Thoracic aorta (tissue), 2 donors: ENCODE measurements around the gene MED25. TPM values are rescaled to one million over a fixed set of nuclear protein-coding genes. Genes with fewer than 3 reads are reported as not detected.

Experiments
- ATAC-seq: fragments of 150-250 bp; one replicate; pipeline ENCODE4 v1.8.0; 2017; ENCODE audit warnings: low read depth; ENCODE audit not compliant: insufficient number of reproducible peaks, low FRiP score
- DNase-seq: peaks from one replicate; pipeline ENCODE4 v3.0.0-alpha.2; 2020; ENCODE audit warnings: low spot score
- H3K27ac ChIP-seq, 2 donors: fragments of 200-600 bp; sonication (generic); 1 replicate in 1 of 2; 2 replicates in 1 of 2; pipeline ENCODE4 v1.5.1; 2016; ENCODE audit warnings: mild to moderate bottlenecking in 2 of 2, moderate library complexity in 2 of 2
- H3K27me3 ChIP-seq: fragments of 200-600 bp; sonication (generic); replicated peaks from 2 replicates; pipeline ENCODE4 v1.6.0; 2016; ENCODE audit warnings: mild to moderate bottlenecking; ENCODE audit not compliant: insufficient read depth
- H3K36me3 ChIP-seq: fragments of 200-600 bp; sonication (generic); one replicate; pipeline ENCODE4 v1.5.1; 2016
- H3K4me1 ChIP-seq, 2 donors: fragments of 200-600 bp; sonication (generic); 1 replicate in 1 of 2; 2 replicates in 1 of 2; pipeline versions ENCODE4 v1.5.1 to v1.6.0; 2016; ENCODE audit warnings: low read depth in 2 of 2, mild to moderate bottlenecking in 1 of 2; ENCODE audit not compliant: control insufficient read depth in 1 of 2
- H3K4me3 ChIP-seq: fragments of 200-600 bp; sonication (generic); 2 replicates; pipeline ENCODE4 v1.5.1; 2016; ENCODE audit warnings: mild to moderate bottlenecking
- H3K9me3 ChIP-seq: fragments of 200-600 bp; sonication (generic); 2 replicates; pipeline ENCODE4 v1.5.1; 2016
- total RNA-seq, 2 donors: library from RNA; depleted of rRNA; stranded (reverse); fragments of >200 nt; gene quantifications; one replicate each; pipeline versions ENCODE4 v1.1.0 to v1.2.3, GENCODE V29; 2016
- TF ChIP-seq, protein P1 (sequence below): fragments of 200-600 bp; sonication (generic); IDR thresholded peaks from one replicate; pipeline ENCODE4 v1.5.1; 2019; ENCODE audit warnings: antibody characterized with exemption

Gene MED25
- total RNA-seq, 2 donors from 2014 or later: 29.8 to 37.0 TPM

GRCh38 chr19:49806620-49806959, 11.5 kb upstream of the MED25 start:
- DNase-seq (no peak), ATAC-seq (no peak)
- Histone ChIP-seq H3K27ac (no peak overlapping the region), H3K9me3 (no peaks in the 10 kb centered on the region), H3K36me3 (peaks cover 20% of the 10 kb centered on the region), H3K4me1 (peaks cover 5 to 24% of the 10 kb centered on the region in 2 donors), H3K4me3 (no peak overlapping the region), H3K27me3 (no peaks in the 10 kb centered on the region)
- TF ChIP-seq, protein P1, sequence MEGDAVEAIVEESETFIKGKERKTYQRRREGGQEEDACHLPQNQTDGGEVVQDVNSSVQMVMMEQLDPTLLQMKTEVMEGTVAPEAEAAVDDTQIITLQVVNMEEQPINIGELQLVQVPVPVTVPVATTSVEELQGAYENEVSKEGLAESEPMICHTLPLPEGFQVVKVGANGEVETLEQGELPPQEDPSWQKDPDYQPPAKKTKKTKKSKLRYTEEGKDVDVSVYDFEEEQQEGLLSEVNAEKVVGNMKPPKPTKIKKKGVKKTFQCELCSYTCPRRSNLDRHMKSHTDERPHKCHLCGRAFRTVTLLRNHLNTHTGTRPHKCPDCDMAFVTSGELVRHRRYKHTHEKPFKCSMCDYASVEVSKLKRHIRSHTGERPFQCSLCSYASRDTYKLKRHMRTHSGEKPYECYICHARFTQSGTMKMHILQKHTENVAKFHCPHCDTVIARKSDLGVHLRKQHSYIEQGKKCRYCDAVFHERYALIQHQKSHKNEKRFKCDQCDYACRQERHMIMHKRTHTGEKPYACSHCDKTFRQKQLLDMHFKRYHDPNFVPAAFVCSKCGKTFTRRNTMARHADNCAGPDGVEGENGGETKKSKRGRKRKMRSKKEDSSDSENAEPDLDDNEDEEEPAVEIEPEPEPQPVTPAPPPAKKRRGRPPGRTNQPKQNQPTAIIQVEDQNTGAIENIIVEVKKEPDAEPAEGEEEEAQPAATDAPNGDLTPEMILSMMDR: no peak

DNA sequence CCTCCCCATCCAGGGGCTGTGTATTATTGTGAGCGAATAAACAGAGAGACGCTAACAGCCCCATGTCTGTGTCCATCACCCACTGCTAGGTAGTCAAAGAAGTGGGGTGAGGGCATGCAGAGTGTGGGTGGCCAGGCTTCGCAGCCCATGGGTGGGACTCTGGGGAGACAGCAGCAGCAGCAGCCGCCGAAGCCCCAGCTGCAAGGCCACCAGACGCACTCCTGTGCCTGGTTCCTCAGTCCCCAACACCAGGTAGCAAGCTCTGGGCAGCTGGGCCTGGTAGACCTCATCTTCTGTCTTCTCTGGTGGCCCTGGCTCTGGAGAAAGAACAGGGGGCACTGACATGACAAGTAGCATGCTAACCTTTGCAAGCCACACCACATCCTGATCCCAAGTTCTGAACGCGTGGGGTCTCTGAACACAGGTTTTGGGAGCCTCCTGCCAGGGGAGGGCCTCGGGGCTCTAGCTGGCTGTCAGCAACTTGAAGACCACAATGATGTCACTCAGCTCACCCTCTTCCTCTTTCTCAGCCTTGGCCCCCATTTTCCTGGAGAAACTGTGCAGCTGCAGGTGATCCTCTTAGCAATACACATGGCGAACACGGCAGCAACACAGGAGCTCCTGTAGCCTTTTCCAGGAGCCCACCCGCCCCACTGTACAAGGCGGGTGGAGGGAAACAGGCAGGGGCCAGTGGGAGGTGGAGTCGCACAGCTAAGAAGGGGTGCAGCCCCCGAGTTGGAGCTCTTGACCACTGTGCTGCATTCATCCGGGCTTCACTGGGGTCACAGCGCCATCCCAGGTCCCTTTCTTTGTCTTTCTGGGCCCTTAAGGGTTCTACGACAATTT, 10.8 kb upstream of the MED25 start:
- DNase-seq: no peak
- Histone ChIP-seq H3K36me3 (peaks cover 20% of the 10 kb centered on the region), H3K27ac (no peak overlapping the region), H3K4me3 (no peak overlapping the region), H3K9me3 (no peaks in the 10 kb centered on the region), H3K27me3 (no peaks in the 10 kb centered on the region), H3K4me1 (peaks cover 5 to 17% of the 10 kb centered on the region in 2 donors)
- TF ChIP-seq, protein P1: no peak
- no peak for ATAC-seq

GRCh38 chr19:49807904-49808675, 10.0 kb upstream of the MED25 start:
- H3K4me1 ChIP-seq: peaks cover 8 to 25% of the 10 kb centered on the region in 2 donors
- ATAC-seq: no peak
- peak overlapping the region; percentile 95 for H3K4me3 ChIP-seq

DNA sequence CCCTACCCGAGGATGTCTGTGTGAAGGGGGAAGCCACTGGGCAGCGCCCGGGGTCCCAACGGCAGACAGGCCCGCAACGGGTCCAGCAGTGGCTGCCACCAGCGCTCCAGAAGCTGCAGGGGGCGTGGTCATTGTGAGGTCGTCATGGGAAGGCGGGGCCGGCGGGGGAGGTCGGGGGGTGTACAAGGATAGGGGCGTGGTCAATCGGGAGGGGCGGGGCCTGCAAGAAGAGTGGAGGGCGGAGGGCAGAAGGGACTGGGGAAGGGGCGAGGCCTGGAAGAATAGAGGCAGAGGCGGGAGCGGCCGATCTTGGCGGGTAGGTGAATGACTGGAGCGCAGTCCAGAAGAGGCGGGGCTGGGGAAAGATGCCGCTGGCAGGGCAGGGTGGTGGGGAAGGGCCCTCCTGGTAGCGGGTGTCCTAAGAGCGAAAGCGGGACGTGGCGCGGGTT, 9.4 kb upstream of the MED25 start:
- H3K27ac ChIP-seq: peak overlapping the region; percentile 69 to 73
- no peaks in the 10 kb centered on the region for H3K27me3 ChIP-seq
- peaks cover 14% of the 10 kb centered on the region for H3K36me3 ChIP-seq
- H3K4me1 ChIP-seq: peaks cover 8 to 25% of the 10 kb centered on the region in 2 donors
- no peaks in the 10 kb centered on the region for H3K9me3 ChIP-seq
- peak overlapping the region; percentile 95 for H3K4me3 ChIP-seq
- TF ChIP-seq, protein P1: no peak
- ATAC-seq (peak; percentile 10), DNase-seq (peak; percentile 90)

More at GRCh38 chr19:49807904-49808675, 10.0 kb upstream of the MED25 start:
- Histone ChIP-seq H3K27me3 (no peaks in the 10 kb centered on the region), H3K9me3 (no peaks in the 10 kb centered on the region), H3K36me3 (peaks cover 17% of the 10 kb centered on the region), H3K27ac (peak overlapping the region in 1 of 2 donors; percentile 69)
- no peak for DNase-seq
- TF ChIP-seq, protein P1: no peak
